LNCaP clone FGC (cell line): ENCODE results near the gene TIMM13.

Experiments used
- DNase-seq: peaks from one replicate; pipeline ENCODE4 v3.0.0-alpha.2; 2011; ENCODE audit warnings: low read depth
- H3K4me3 ChIP-seq: 2 replicates; pipeline ENCODE4 v1.5.1; 2011; ENCODE audit warnings: mild to moderate bottlenecking, low read depth, low read length, control low read depth
- TF ChIP-seq, protein P1 (sequence below): IDR thresholded peaks from 2 replicates; pipeline ENCODE4 v1.5.1; 2012; ENCODE audit warnings: mild to moderate bottlenecking; ENCODE audit not compliant: control insufficient read depth, insufficient read depth; ENCODE audit errors: extremely low read depth

Gene TIMM13

DNA sequence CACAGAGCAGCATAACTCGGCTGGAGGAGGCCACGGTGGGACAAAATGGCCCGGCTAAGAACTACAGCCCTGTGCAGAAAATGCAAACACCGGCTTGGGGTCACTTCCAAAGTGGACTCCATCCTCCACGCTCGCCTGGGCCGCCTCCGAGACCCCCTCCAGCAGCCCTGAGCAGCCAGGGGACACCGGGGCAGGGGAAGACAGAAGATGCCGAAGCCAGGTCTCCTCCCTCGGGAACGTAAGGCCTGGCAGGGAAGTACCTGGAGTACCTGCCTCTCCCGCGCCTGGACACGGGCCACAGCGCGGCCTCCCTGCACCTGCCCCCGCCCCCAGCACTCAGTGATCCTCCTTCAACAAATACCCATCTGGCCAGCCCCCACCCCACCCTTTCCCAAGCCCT, 24.4 kb upstream of the TIMM13 start:
- H3K4me3 ChIP-seq, result no peak overlapping the region
- no peak for DNase-seq
- TF ChIP-seq, protein P1, sequence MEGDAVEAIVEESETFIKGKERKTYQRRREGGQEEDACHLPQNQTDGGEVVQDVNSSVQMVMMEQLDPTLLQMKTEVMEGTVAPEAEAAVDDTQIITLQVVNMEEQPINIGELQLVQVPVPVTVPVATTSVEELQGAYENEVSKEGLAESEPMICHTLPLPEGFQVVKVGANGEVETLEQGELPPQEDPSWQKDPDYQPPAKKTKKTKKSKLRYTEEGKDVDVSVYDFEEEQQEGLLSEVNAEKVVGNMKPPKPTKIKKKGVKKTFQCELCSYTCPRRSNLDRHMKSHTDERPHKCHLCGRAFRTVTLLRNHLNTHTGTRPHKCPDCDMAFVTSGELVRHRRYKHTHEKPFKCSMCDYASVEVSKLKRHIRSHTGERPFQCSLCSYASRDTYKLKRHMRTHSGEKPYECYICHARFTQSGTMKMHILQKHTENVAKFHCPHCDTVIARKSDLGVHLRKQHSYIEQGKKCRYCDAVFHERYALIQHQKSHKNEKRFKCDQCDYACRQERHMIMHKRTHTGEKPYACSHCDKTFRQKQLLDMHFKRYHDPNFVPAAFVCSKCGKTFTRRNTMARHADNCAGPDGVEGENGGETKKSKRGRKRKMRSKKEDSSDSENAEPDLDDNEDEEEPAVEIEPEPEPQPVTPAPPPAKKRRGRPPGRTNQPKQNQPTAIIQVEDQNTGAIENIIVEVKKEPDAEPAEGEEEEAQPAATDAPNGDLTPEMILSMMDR, result no peak

DNA sequence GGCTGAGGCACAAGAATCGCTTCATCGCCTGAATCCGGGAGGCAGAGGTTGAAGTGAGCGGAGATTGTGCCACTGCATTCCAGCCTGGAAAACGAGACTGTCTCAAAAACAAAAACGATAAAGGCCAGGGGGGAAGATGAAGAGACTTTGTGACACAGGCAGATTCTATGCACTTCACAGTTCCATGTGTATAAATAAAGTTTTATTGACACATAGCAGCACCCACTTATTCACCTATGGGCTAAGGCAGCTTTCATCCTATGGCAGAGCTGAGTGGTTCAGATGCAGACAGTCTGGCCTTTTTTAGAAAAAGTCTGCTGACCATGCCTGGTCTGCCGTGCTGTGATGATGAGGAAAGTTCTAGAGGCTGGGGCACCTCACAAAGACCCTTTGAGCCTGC, 23.8 kb upstream of the TIMM13 start:
- H3K4me3 ChIP-seq, result no peak overlapping the region
- TF ChIP-seq, protein P1, result no peak
- DNase-seq, result no peak

DNA sequence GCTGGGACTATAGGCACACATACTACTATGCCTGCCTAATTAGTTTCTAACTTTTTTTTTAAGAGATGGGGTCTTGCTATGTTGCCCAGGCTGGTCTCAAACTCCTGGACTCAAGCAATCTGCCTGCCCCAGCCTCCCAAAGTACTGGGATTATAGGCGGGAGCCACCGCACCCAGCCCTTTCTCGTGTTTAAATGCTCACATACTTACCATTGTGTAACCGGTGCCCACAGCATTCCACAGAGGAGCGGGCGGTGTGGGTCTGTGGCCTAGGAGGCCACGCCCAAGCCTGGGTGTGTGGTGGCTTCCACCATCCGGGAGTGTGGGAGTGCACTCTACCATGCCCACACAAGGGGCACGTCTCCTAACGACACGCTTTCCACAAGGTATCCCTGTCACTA, 21.6 kb upstream of the TIMM13 start:
- no peak overlapping the region for H3K4me3 ChIP-seq
- DNase-seq, result no peak
- TF ChIP-seq, protein P1, result no peak

DNA sequence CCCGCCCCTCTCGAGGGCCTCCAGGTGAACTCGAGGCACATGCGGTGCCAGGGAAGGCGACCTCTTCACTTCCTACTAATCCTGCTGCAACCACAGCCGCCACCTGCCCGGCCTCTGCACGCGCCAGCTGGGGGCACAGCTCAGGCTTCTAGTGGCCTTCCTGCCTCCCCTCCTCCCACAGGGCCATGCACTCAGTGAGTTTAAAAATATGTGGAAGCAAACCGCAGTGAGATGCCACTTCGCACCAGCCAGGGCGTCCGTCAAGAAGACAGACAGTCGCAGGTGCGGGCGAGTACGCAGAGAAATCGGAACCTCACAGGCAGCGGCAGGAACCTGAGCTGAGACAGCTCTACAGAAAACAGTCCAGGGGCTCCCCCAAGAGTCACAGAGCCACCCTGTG, 19.0 kb upstream of the TIMM13 start:
- TF ChIP-seq, protein P1, result no peak
- no peak for DNase-seq
- no peak overlapping the region for H3K4me3 ChIP-seq

DNA sequence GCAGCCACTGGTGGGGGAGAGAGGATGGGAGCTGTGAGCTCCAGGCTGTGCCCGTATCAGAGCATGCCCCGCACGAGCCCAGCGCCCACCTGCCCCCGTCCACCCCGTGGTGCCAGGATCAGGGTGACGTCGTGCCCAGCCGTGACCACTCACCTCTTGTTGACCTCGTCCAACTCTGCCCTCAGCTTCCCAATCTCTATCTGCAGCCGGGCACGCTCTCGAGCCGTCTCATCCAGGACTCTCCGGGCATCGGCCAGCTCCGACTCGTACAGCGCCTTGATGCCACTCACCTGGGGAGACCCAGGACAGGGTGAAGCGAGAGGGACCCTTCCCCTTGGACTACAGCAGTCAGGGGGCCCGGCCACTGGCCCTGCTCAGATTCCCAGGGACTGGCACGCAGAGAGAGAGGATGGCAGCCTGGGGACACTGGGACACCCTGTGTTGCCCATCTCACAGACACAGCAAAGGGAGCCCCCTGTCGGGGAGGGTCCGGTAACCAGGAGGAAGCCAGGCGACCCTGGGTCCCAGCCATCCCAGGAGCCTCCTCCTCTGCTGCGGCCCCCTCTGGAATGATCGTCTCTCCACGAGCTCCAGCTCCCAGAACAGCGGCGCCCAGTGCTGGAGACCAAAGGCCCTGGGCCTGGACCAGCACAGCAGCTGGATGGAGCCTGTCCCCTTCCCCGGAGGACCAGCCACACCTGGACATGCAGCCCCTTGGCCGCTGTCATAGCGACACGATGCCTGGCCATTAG, 17.0 kb upstream of the TIMM13 start:
- DNase-seq, result no peak
- H3K4me3 ChIP-seq, result no peak overlapping the region
- TF ChIP-seq, protein P1, result no peak

DNA sequence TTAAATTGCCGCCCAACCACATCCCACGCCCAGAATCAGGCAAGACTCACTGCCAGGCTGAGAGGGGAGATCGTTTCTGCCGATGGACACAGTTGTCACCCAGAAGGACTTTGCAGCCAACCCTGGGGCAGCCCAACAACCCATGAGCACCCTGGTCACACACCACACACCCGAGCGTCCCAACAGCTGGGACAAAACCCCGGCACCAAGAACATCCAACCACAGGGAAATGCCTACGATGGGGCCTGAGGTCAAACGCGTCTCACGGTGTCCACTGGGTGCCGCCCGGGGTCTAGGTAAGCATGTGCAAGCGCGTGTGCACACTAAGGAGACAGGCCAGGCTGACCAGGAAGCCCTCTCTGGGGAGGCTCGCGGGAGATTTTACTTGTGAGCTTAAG, 16.4 kb upstream of the TIMM13 start:
- no peak overlapping the region for H3K4me3 ChIP-seq
- TF ChIP-seq, protein P1, result no peak
- DNase-seq, result no peak
